BLaER1 treated with 17β-estradiol and CSF1 and Interleukin-3, amounts not matched to agents 10 nM and 100 nM (cell line): ENCODE measurements around the gene G6PD.

Experiments
- H3K27ac ChIP-seq, 11 experiments: shearing (Covaris generic); formaldehyde crosslinking; 2 replicates each; pipeline ENCODE4 v1.8.1; 2022
- H3K27me3 ChIP-seq, 11 experiments: shearing (Covaris generic); formaldehyde crosslinking; 2 replicates each; pipeline ENCODE4 v1.8.1; 2022
- H3K36me3 ChIP-seq, 11 experiments: shearing (Covaris generic); formaldehyde crosslinking; 2 replicates each; pipeline ENCODE4 v1.8.1; 2022
- H3K4me1 ChIP-seq, 10 experiments: shearing (Covaris generic); formaldehyde crosslinking; 2 replicates each; pipeline ENCODE4 v1.8.1; 2022
- H3K4me2 ChIP-seq, 11 experiments: shearing (Covaris generic); formaldehyde crosslinking; 2 replicates each; pipeline ENCODE4 v1.8.1; 2022
- H3K4me3 ChIP-seq, 10 experiments: shearing (Covaris generic); formaldehyde crosslinking; 2 replicates each; pipeline ENCODE4 v1.8.1; 2022
- H3K9ac ChIP-seq, 11 experiments: shearing (Covaris generic); formaldehyde crosslinking; 2 replicates each; pipeline ENCODE4 v1.8.1; 2022
- H3K9me3 ChIP-seq, 11 experiments: shearing (Covaris generic); formaldehyde crosslinking; replicated peaks in 1 of 11; 2 replicates each; pipeline ENCODE4 v1.8.1; 2022
- H4K20me1 ChIP-seq, 11 experiments: shearing (Covaris generic); formaldehyde crosslinking; 2 replicates each; pipeline ENCODE4 v1.8.1; 2022
- Cebpa-rat ChIP-seq, 11 experiments: shearing (Covaris generic); IDR thresholded peaks; 2 replicates each; pipeline ENCODE4 v1.8.1; 2022

The G6PD gene

DNA sequence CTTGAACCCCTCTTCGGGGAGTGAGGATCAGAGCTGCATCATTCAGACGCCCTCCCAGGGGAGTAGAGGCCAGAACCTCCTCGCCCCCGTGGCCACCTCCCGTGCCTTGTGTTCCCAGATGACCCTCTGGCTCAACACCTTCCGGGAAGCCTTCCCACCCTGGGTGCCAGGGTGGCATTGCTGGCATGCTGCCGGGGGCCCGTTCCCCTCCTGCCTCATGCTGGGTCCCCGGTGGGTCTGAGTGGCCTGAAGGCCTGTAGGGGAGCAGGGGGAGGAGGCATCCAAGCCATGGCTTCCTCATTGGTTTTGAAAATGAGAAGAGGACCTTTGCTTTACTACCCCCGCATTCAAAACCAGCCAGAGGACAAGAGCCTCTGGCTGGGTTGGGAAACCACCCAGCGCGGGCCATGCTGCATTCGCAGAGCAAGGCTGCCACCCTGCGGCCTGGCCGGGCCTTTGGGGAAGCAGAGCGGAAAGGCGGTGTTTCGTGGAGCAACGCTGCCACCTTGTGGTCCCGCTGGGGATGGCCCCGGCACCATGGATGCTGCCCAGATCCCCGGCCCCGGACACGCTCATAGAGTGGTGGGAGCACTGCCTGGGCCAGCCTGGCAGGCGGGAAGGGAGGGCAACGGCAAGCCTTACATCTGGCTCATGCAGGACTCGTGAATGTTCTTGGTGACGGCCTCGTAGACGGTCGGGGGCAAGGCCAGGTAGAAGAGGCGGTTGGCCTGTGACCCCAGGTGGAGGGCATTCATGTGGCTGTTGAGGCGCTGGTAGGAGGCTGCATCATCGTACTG, 11.9 kb downstream of the G6PD start:
- peaks cover 46 to 91% (median 70%) of the 10 kb centered on the region in 11 experiments for H3K27me3 ChIP-seq
- H3K9ac ChIP-seq, result peak overlapping the region in 10 of 11 experiments; percentile 15 to 68 (median 56); a peak in 15 of 22 replicates
- peak overlapping the region in 7 of 11 experiments; percentile 24 to 67 (median 61); a peak in 13 of 22 replicates for H3K27ac ChIP-seq
- H4K20me1 ChIP-seq, result peaks cover 0 to 85% (median 37%) of the 10 kb centered on the region in 11 experiments; a peak in 16 of 22 replicates
- peak overlapping the region in 10 of 11 experiments; percentile 9 to 65 (median 44); a peak in 17 of 22 replicates for H3K4me2 ChIP-seq
- no peak for TF ChIP-seq Cebpa-rat (IDR thresholded peaks at IDR 0.05)
- no peak overlapping the region for H3K4me3 ChIP-seq
- H3K4me1 ChIP-seq, result peaks cover 0 to 18% (median 5%) of the 10 kb centered on the region in 10 experiments; a peak in 15 of 20 replicates
- H3K9me3 ChIP-seq, result no peaks in the 10 kb centered on the region
- peaks cover 22 to 60% (median 38%) of the 10 kb centered on the region in 11 experiments; a peak in 20 of 22 replicates for H3K36me3 ChIP-seq

DNA sequence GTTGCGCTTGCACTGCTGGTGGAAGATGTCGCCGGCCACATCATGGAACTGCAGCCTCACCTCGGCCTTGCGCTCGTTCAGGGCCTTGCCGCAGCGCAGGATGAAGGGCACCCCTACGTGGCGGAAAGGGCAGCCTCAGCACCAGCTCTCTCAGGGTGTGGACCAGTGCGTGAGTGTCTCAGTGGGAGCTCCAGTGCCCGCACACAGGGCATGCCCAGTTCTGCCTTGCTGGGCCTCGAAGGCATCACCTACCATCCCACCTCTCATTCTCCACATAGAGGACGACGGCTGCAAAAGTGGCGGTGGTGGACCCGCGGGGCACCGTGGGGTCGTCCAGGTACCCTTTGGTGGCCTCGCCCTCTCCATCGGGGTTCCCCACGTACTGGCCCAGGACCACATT, 14.0 kb downstream of the G6PD start:
- H3K4me2 ChIP-seq, result no peak overlapping the region
- peaks cover 22 to 56% (median 38%) of the 10 kb centered on the region in 11 experiments; a peak in 20 of 22 replicates for H3K36me3 ChIP-seq
- H3K27me3 ChIP-seq, result peaks cover 39 to 87% (median 66%) of the 10 kb centered on the region in 11 experiments
- H4K20me1 ChIP-seq, result peaks cover 0 to 74% (median 33%) of the 10 kb centered on the region in 11 experiments; a peak in 16 of 22 replicates
- no peak for TF ChIP-seq Cebpa-rat (IDR thresholded peaks at IDR 0.05)
- H3K4me1 ChIP-seq, result peaks cover under 1 to 13% (median 5%) of the 10 kb centered on the region in 10 experiments; a peak in 16 of 20 replicates
- H3K9ac ChIP-seq, result no peak overlapping the region
- H3K4me3 ChIP-seq, result no peak overlapping the region
- H3K27ac ChIP-seq, result no peak overlapping the region
- no peaks in the 10 kb centered on the region for H3K9me3 ChIP-seq

DNA sequence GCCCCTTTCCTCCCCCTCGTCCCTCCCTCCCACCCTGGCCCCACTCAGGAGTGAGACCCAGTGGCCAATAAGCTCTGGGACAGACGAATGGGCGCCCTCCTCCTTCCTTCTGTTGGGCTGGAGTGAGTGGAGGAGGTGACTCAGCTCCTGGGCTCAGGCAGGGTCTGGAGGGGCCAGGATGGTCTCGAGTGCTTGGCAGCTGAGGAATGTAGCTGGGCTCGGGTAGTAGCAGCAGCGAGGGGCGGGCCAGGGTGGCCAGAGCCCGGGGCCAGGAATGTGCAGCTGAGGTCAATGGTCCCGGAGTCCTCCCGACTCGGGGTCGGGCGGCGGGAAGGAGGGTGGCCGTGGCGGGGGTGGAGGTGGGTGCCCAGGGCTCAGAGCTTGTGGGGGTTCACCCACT, 15.0 kb downstream of the G6PD start:
- Histone ChIP-seq H3K27ac (no peak overlapping the region), H3K4me2 (no peak overlapping the region), H3K9ac (no peak overlapping the region), H3K9me3 (no peaks in the 10 kb centered on the region), H3K4me3 (no peak overlapping the region), H3K27me3 (peaks cover 40 to 87% (median 66%) of the 10 kb centered on the region in 11 experiments), H3K4me1 (peaks cover 10 to 22% (median 14%) of the 10 kb centered on the region in 10 experiments; a peak in 17 of 20 replicates), H3K36me3 (peaks cover 22 to 56% (median 38%) of the 10 kb centered on the region in 11 experiments; a peak in 20 of 22 replicates), H4K20me1 (peaks cover 0 to 66% (median 29%) of the 10 kb centered on the region in 11 experiments; a peak in 16 of 22 replicates)
- no peak for TF ChIP-seq Cebpa-rat (IDR thresholded peaks at IDR 0.05)

DNA sequence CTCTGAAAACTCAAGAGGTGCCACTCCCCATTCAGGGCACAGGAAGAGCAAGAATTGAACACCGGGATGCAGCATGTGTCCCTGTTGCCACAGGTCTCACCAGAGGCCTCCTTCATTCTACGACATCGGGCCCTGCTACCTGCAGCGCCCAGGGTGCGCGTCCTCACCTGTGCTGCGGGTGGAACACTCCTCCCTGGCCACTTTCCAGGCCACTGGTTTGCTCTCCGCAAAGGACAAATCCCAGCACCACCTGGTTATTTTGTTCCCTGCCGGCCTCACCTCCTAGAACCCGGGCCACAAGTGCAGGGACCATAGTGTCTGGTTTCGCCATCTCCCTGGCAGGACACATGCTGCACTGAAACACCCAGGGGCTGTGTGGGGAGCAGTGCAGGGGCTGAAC, 16.4 kb downstream of the G6PD start:
- H3K9ac ChIP-seq, result no peak overlapping the region
- no peak for TF ChIP-seq Cebpa-rat (IDR thresholded peaks at IDR 0.05)
- no peak overlapping the region for H3K27ac ChIP-seq
- peaks cover 15 to 31% (median 22%) of the 10 kb centered on the region in 10 experiments; a peak in 19 of 20 replicates for H3K4me1 ChIP-seq
- H3K4me3 ChIP-seq, result no peak overlapping the region
- H3K9me3 ChIP-seq, result no peaks in the 10 kb centered on the region
- H3K27me3 ChIP-seq, result peaks cover 42 to 87% (median 66%) of the 10 kb centered on the region in 11 experiments
- peaks cover 14 to 47% (median 32%) of the 10 kb centered on the region in 11 experiments; a peak in 20 of 22 replicates for H3K36me3 ChIP-seq
- no peak overlapping the region for H3K4me2 ChIP-seq
- peaks cover 0 to 53% (median 19%) of the 10 kb centered on the region in 11 experiments; a peak in 15 of 22 replicates for H4K20me1 ChIP-seq

DNA sequence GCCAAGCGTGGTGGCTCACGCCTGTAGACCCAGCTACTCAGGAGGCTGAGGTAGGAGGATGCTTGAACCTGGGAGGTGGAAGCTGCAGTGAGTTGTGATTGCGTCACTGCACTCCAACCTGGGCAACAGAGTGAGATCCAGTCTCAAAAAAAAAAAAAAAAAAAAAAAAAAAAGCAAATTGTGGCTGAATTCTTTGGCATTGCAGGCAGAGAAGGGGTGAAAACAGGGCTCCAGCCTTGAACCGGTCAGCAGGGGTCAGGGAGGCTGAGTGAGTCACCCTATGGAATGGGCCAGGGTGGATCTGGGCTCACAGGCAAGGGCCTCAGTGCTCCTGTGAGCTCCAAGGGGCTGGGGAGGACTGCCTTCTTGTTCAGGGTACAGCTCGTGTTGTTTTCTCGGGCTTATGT, 17.4 kb downstream of the G6PD start:
- TF ChIP-seq Cebpa-rat (IDR thresholded peaks at IDR 0.05), result 0 out of 22 replicates have a peak, but pooled peaks of 1 of the 11 experiments have one; percentile 32
- Histone ChIP-seq H3K27me3 (peaks cover 47 to 89% (median 73%) of the 10 kb centered on the region in 11 experiments), H3K36me3 (peaks cover 14 to 38% (median 25%) of the 10 kb centered on the region in 11 experiments; a peak in 20 of 22 replicates), H3K9me3 (no peaks in the 10 kb centered on the region), H4K20me1 (peaks cover 0 to 44% (median 11%) of the 10 kb centered on the region in 11 experiments; a peak in 13 of 22 replicates), H3K4me2 (no peak overlapping the region), H3K4me3 (no peak overlapping the region), H3K9ac (no peak overlapping the region), H3K4me1 (peaks cover 10 to 27% (median 17%) of the 10 kb centered on the region in 10 experiments; a peak in 19 of 20 replicates), H3K27ac (no peak overlapping the region)

DNA sequence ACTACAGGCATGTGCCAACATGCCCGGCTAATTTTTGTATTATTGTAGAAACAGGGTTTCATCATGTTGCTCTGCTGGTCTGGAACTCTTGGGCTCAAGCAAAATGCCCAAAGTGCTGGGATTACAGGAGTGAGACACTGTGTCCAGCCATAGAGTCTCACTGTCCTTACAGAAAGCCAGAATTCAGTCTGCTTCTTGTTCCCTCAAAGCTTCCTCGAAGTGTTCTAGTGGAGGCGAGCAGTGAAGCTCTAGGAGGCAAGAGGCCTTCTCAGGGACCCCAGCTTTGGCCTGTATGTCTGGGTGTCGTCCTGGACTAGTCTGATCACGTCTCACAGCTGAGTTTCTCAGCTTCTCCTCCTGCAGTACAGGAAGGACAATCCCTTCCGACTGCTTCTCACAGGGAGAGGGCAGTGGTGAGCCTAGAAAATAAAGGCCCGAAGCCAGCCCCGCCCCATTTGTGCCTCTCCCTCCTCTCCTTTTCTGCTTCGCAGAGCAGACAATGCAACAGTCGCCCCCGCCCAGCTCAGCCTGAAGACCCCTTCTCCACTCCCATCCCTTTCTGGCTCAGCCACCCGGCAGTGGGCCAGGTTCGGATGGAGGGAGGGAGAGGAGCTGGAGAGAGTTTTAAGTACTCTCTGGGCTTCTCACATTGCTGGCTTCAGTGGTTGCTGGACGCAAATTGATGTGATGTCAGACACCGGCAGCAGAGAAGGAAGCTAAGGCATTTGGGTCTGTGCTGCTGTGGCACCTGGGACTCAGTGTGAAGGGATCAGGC, 19.6 kb downstream of the G6PD start:
- peak overlapping the region; percentile 11 to 63 (median 53); a peak in 19 of 22 replicates for H3K27ac ChIP-seq
- peaks cover 8 to 25% (median 17%) of the 10 kb centered on the region in 10 experiments; a peak in 18 of 20 replicates for H3K4me1 ChIP-seq
- H3K36me3 ChIP-seq, result peaks cover 0 to 17% (median 5%) of the 10 kb centered on the region in 11 experiments; a peak in 10 of 22 replicates
- H3K4me2 ChIP-seq, result peak overlapping the region; percentile 19 to 69 (median 58); a peak in 21 of 22 replicates
- TF ChIP-seq Cebpa-rat (IDR thresholded peaks at IDR 0.05), result no peak
- H4K20me1 ChIP-seq, result peaks cover 0 to 23% (median 6%) of the 10 kb centered on the region in 11 experiments; a peak in 9 of 22 replicates
- no peaks in the 10 kb centered on the region for H3K9me3 ChIP-seq
- H3K27me3 ChIP-seq, result peaks cover 47 to 88% (median 81%) of the 10 kb centered on the region in 11 experiments
- peak overlapping the region; percentile 23 to 59 (median 52); a peak in 18 of 22 replicates for H3K9ac ChIP-seq
- H3K4me3 ChIP-seq, result peak overlapping the region in 2 of 10 experiments; percentile 30 to 41; a peak in 1 of 20 replicates

DNA sequence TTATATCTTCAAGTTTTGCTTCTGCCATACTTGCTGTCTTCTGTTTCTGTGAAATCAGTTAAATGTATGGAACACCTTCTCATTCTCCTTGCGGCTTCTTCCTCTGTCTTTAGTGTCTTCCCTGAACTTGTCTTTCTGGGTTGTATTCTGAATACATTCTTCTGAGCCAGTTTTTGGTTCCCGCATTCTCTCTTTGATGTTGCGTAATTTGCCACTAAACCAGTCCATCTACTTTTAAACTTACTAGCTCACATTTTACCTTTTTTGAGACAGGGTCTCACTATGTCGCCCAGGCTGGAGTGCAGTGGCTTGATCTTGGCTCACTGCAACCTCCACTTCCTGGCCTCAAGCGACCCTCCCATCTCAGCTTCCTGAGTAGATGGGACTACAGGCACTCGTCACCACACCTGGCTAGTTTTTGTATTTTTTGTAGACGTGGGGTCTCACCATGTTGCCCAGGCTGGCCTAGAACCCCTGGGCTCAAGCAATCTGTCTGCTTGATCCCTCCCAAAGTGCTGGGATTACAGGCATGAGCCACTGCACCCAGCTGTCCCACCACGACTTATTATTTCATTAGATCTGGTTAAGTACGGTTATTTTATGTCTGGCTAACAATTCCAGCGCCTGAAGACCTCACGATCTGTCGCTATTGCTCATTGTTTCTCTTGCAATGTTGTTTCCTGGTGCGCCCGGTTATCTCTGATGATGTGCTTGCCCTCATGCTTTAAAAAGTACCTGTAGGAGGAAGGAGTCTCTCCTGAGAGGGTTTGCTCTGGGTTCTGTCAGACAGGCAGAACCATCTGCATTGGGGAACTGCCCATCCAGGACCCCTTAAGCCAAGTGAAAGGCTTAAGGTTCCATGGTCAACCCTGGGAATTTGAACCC, 20.8 kb downstream of the G6PD start:
- H3K4me1 ChIP-seq, result peaks cover 8 to 25% (median 17%) of the 10 kb centered on the region in 10 experiments; a peak in 18 of 20 replicates
- peak overlapping the region in 2 of 11 experiments; percentile 9 to 12; a peak in 2 of 22 replicates for H3K4me2 ChIP-seq
- peak in 7 of 11 experiments; percentile 15 to 79 (median 49); a peak in 7 of 22 replicates for TF ChIP-seq Cebpa-rat (IDR thresholded peaks at IDR 0.05)
- H3K4me3 ChIP-seq, result no peak overlapping the region
- H4K20me1 ChIP-seq, result peaks cover 0 to 18% (median 3%) of the 10 kb centered on the region in 11 experiments; a peak in 8 of 22 replicates
- H3K27ac ChIP-seq, result no peak overlapping the region; a peak in 1 of 22 replicates
- no peaks in the 10 kb centered on the region for H3K9me3 ChIP-seq
- peaks cover 47 to 88% (median 80%) of the 10 kb centered on the region in 11 experiments for H3K27me3 ChIP-seq
- H3K36me3 ChIP-seq, result peaks cover 0 to 11% (median under 1%) of the 10 kb centered on the region in 11 experiments; a peak in 6 of 22 replicates
- no peak overlapping the region for H3K9ac ChIP-seq
